GM12875 (cell line): ENCODE data around the gene EDN1.

ENCODE experiments used
- H3K4me3 ChIP-seq: one replicate; pipeline ENCODE4 v1.5.1; 2011; ENCODE audit warnings: low read depth, low read length, control low read depth
- CTCF ChIP-seq: IDR thresholded peaks from 2 replicates; pipeline ENCODE4 v1.5.1; 2011; ENCODE audit warnings: low read depth, mild to moderate bottlenecking, control low read depth, inconsistent platforms, low read length, moderate library complexity, borderline replicate concordance; ENCODE audit not compliant: insufficient read depth

EDN1 gene

GRCh38 chr6:12301018-12301417 is 10.9 kb downstream of the EDN1 start:
- H3K4me3 ChIP-seq, result no peak overlapping the region
- TF ChIP-seq CTCF, result no peak

DNA sequence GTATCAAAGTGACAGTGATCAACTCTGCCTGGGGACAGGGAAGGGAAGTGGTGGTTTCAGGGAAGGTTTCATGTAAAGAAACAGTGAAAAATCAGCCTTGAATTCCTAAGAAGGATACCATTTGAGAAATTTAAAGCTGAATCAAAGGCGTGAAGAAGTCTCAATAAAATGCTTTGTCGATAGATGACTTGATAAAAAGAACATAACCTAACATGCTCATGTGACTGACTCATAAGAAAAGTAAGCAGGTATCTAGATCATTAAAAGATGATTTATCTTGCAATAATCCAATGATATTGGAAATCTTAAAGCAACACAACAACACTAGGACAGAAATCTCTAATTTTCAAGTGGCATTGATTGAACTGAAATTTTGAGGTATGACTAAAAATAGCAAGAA is 14.3 kb downstream of the EDN1 start:
- no peak overlapping the region for H3K4me3 ChIP-seq
- no peak for TF ChIP-seq CTCF

GRCh38 chr6:12309070-12309469 is 18.9 kb downstream of the EDN1 start:
- no peak for TF ChIP-seq CTCF
- no peak overlapping the region for H3K4me3 ChIP-seq

GRCh38 chr6:12311106-12311505 is 20.9 kb downstream of the EDN1 start:
- TF ChIP-seq CTCF, result no peak
- no peak overlapping the region for H3K4me3 ChIP-seq

DNA sequence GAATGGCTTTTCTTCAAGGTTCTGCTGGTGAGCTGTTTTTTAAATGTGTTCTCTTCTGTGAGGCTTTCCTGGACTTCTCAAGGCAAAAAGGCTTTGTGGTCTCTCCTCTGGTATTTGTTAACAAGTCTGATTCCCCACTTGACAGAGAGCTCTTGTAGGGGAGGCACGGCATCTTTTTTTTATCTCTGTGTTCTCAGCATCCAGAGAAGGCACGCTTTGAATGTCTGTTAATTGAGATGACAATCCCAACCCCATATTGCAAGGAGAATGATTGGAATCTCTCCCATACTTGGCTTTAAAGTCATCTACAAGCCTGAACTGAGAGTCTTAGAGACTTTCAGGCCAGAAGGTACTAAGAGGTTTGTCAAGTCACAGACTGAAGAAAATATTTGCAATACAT is 22.6 kb downstream of the EDN1 start:
- TF ChIP-seq CTCF, result no peak
- no peak overlapping the region for H3K4me3 ChIP-seq

DNA sequence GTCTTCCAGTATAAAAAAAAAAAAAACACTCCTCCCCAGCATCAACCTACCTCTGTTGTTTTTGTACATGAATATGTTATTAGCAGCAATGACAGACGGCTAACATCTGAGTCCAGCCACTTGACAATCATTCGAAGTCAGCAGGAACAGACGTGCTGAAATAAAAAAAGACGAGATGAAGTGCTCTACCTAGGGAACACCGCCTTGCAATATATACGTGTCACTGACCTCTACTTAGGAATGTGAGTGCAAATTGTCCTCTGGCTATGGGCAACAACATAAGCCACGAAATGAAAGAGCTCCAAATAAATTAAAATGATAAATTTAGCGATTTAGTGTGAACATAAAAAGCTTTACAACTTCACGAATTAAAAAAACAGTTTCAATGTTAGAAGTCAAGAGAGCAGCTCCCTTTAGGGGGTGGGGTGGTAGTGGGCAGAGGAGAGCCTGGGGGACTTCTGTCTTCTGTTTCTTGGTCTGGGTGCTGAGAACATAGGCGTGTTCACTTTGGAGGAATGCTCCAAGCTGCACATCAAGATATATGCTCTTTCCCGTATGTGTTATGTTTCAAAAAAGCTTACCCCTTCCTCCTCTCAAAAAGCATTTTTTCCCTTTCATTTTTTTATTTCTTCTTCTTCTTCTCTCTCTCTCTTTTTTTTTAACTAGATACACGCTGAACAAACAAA is 23.3 kb downstream of the EDN1 start:
- no peak for TF ChIP-seq CTCF
- no peak overlapping the region for H3K4me3 ChIP-seq

DNA sequence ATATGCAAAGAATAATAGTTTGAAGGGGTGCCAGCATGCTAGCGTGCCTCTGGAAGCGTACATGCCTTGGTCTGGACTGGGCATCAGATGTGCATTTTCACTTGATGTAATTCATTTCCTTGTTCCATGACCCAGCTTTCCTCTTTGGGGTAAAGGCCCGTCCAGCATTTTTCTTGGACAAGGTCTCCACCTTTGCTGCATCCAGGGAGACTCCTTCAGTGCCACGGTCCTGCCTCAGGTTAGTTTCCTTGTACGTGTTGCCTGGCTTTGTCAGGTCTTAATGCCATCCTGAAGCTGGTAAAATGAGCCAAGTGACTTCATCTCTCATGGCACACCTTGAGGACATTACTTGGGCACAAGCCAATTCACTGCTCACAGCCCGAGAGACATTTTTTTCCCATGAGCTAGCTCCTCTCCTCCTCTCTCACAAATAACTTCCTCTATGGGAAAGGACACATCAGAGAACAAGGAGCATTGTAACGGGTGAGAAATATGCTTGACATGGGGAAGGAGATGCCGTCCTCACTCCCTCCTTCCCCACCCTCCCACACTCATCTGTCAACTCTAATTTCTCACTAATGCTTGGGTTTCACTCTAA is 23.9 kb downstream of the EDN1 start:
- no peak overlapping the region for H3K4me3 ChIP-seq
- no peak for TF ChIP-seq CTCF
